T-cell (primary cell): ENCODE measurements around the gene PRSS56. TPM values are rescaled to one million over a fixed set of nuclear protein-coding genes. Genes with fewer than 3 reads are reported as not detected.
"Not testable (repeated sequence)": the region's sequence is repeated elsewhere in the genome, so short reads cannot be mapped to it uniquely, and the experiment has no call there.

ENCODE experiments used
- ATAC-seq, 4 experiments: fragments of 200-7000 bp in 3 of 4; fragments of 150-1000 bp in 1 of 4; cut with Tn5 transposase; replicated peaks in 1 of 4; 1 replicate in 3 of 4; 2 replicates in 1 of 4; pipeline ENCODE4 v1.10.0; 2021; ENCODE audit warnings: moderate library complexity in 3 of 4, mild to moderate bottlenecking in 2 of 4, moderate number of reproducible peaks in 1 of 4
- CTCF ChIA-PET, 2 donors: fragments of 300-600 bp; sonication (Branson Sonifier 250); formaldehyde crosslinking; loops; one replicate each; lab custom pipeline; 2022; ENCODE audit warnings: antibody characterized with exemption in 2 of 2; lab: Charles Lee
- POLR2A ChIA-PET, 2 donors: fragments of 300-600 bp; sonication (Branson Sonifier 250); formaldehyde crosslinking; loops; one replicate each; lab custom pipeline; 2022; ENCODE audit warnings: antibody characterized with exemption in 2 of 2; lab: Charles Lee
- DNase-seq, 35 experiments: peaks; one replicate each; pipeline versions ENCODE4 v3.0.0 to v3.0.0-alpha.2; 2013 to 2023
- H3K27ac ChIP-seq: one replicate; pipeline ENCODE4 v1.5.1; 2013; ENCODE audit warnings: low read length
- H3K27me3 ChIP-seq, 2 experiments: replicated peaks in 1 of 2; 1 replicate in 1 of 2; 2 replicates in 1 of 2; pipeline versions ENCODE4 v1.6.1 to v1.7.0; 2013; ENCODE audit warnings: low read length in 1 of 2, mixed read lengths in 1 of 2; ENCODE audit not compliant: control insufficient read depth in 2 of 2, insufficient read depth in 2 of 2; ENCODE audit errors: extremely low read depth in 1 of 2
- H3K36me3 ChIP-seq, 2 donors: 1 replicate in 1 of 2; 2 replicates in 1 of 2; pipeline versions ENCODE4 v1.6.1 to v1.7.0; 2013; ENCODE audit warnings: low read length in 1 of 2; ENCODE audit not compliant: control insufficient read depth in 2 of 2, insufficient read depth in 1 of 2; ENCODE audit errors: extremely low read depth in 1 of 2
- H3K4me1 ChIP-seq, 2 experiments: 1 replicate in 1 of 2; 2 replicates in 1 of 2; pipeline versions ENCODE4 v1.6.1 to v1.7.0; 2013; ENCODE audit warnings: low read length in 2 of 2, mixed read lengths in 1 of 2; ENCODE audit not compliant: insufficient read depth in 2 of 2, control insufficient read depth in 1 of 2; ENCODE audit errors: extremely low read depth in 1 of 2
- H3K4me3 ChIP-seq, 2 donors: 1 replicate in 1 of 2; 2 replicates in 1 of 2; pipeline versions ENCODE4 v1.5.1 to v1.7.0; 2013; ENCODE audit warnings: mild to moderate bottlenecking in 2 of 2, low read length in 1 of 2, moderate library complexity in 1 of 2; ENCODE audit not compliant: control insufficient read depth in 1 of 2; ENCODE audit errors: extremely low read depth in 1 of 2
- H3K9me3 ChIP-seq: 2 replicates; pipeline ENCODE4 v1.7.0; 2013
- H3K27ac Mint-ChIP-seq, 2 donors: one replicate each; pipeline ENCODE4 v1.8.0; 2020 to 2021; ENCODE audit warnings: mild to moderate bottlenecking in 2 of 2, mixed read lengths in 2 of 2
- H3K27me3 Mint-ChIP-seq, 2 donors: one replicate each; pipeline ENCODE4 v1.8.0; 2021 to 2022; ENCODE audit warnings: mixed read lengths in 2 of 2
- H3K36me3 Mint-ChIP-seq: one replicate; pipeline ENCODE4 v1.8.0; 2021; ENCODE audit warnings: mixed read lengths
- H3K4me1 Mint-ChIP-seq, 3 donors: one replicate each; pipeline ENCODE4 v1.8.0; 2020 to 2022; ENCODE audit warnings: mixed read lengths in 3 of 3, mild to moderate bottlenecking in 1 of 3
- H3K4me3 Mint-ChIP-seq, 3 donors: one replicate each; pipeline ENCODE4 v1.8.0; 2020 to 2022; ENCODE audit warnings: mild to moderate bottlenecking in 3 of 3, mixed read lengths in 3 of 3, moderate library complexity in 3 of 3
- H3K9me3 Mint-ChIP-seq, 3 donors: one replicate each; pipeline ENCODE4 v1.8.0; 2020 to 2022; ENCODE audit warnings: mixed read lengths in 3 of 3
- WGBS: methylation state at CpG from one replicate; pipeline ENCODE4 v1.1.5; 2013; ENCODE audit warnings: missing lambda C conversion rate; ENCODE audit not compliant: insufficient coverage; 5-methylcytosine and 5-hydroxymethylcytosine counted together
- total RNA-seq, 35 experiments: library from RNA in 6 of 35; stranded (reverse) in 6 of 35; fragments of 120-200 nt in 1 of 35; gene quantifications; one replicate each; pipeline versions ENCODE4 v1.2.1 to v1.2.4 and lab custom pipeline; 2013 to 2026

Gene PRSS56
- total RNA-seq, 5 donors from 2014 or later (not counting 1 experiment from before 2014, with no cell fraction given), result not detected

DNA sequence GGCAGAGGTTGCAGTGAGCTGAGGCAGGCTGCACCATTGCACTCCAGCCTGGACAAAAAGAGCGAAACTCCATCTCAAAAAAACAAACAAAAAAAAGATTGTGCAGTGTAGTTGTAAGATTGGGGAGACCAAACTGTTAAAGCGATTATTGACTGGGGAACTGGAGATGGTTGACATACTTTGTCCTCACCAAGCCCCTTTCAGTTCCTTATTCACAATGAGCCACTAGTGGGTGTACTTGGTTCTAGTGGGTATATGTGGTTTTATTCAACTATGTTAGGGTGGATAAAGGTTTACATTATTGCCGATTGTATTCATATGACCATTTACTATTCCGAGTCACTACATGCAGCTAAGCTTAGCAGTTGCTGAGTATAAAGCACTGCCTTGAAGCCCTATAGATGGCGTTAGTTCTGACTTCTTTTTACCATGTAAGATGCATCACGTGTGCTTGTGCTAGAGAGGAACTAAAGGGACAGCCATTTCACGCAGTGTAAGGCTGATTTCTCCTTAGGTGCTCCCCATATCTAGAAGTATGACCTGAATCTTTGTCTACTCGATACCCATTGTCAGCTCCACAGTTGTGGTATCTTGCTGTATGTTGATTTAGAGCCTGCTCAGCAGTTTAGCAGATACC, 42.4 kb downstream of the PRSS56 start:
- WGBS, result 100% methylated on average over 1 of the region's 8 CpGs
- POLR2A ChIA-PET, result no interaction called here
- no peaks in the 10 kb centered on the region for H3K4me1 ChIP-seq
- no peaks in the 10 kb centered on the region for H3K9me3 Mint-ChIP-seq
- peaks cover 69% of the 10 kb centered on the region for H3K36me3 Mint-ChIP-seq
- CTCF ChIA-PET, result interaction anchor here in 1 of 2 donors (0.7 kb wide), 1 partner anchor 279 kb away, joined by 4 read pairs; no protein-coding TSS in a partner anchor
- H3K27ac ChIP-seq, result no peak overlapping the region
- no peaks in the 10 kb centered on the region for H3K27me3 ChIP-seq
- H3K27me3 Mint-ChIP-seq, result no peaks in the 10 kb centered on the region
- peaks cover 11 to 84% of the 10 kb centered on the region in 2 donors for H3K36me3 ChIP-seq
- H3K4me3 Mint-ChIP-seq, result no peak overlapping the region
- no peaks in the 10 kb centered on the region for H3K9me3 ChIP-seq
- DNase-seq (no peak), ATAC-seq (no peak)
- peaks cover 0 to 2% (median 0%) of the 10 kb centered on the region in 3 donors for H3K4me1 Mint-ChIP-seq
- H3K4me3 ChIP-seq, result no peak overlapping the region
- no peak overlapping the region for H3K27ac Mint-ChIP-seq

DNA sequence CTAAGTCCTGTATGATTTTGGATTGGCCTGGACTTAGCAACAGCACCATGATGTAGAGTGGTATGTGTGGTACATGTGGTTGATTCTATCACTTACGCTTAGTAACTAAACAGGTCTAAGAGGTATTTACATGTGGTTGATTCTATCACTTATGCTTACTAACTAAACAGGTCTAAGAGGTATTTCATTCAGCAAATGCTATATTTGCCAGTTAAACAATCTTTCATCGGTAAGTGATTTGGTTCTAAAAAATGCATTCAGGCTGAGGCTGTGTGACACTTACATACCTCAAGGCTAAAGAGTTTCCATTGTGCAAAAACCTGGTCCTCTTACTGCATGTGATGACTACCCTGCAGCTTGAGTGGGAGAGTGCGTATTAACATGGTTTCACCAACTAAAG, 43.4 kb downstream of the PRSS56 start:
- no CpG with 5 or more reads among the region's 3 CpGs for WGBS
- Mint-ChIP-seq H3K27me3 (no peaks in the 10 kb centered on the region), H3K4me1 (peaks cover 0 to 2% (median 0%) of the 10 kb centered on the region in 3 donors), H3K9me3 (no peaks in the 10 kb centered on the region), H3K27ac (no peak overlapping the region), H3K4me3 (no peak overlapping the region), H3K36me3 (peaks cover 74% of the 10 kb centered on the region)
- H3K36me3 ChIP-seq, result peaks cover 9 to 86% of the 10 kb centered on the region in 2 donors
- DNase-seq (no peak), ATAC-seq (no peak)
- no peak overlapping the region for H3K4me3 ChIP-seq
- H3K4me1 ChIP-seq, result no peaks in the 10 kb centered on the region
- H3K9me3 ChIP-seq, result no peaks in the 10 kb centered on the region
- no peaks in the 10 kb centered on the region for H3K27me3 ChIP-seq
- POLR2A ChIA-PET, result interaction anchor here in 1 of 2 donors (0.7 kb wide), 1 partner anchor 1384 kb away, joined by 5 read pairs; no protein-coding TSS in a partner anchor
- CTCF ChIA-PET, result interaction anchor here in 1 of 2 donors (0.7 kb wide), 2 partner anchors 235 to 280 kb away, joined by 4 to 6 read pairs; no protein-coding TSS in a partner anchor
- H3K27ac ChIP-seq, result no peak overlapping the region

DNA sequence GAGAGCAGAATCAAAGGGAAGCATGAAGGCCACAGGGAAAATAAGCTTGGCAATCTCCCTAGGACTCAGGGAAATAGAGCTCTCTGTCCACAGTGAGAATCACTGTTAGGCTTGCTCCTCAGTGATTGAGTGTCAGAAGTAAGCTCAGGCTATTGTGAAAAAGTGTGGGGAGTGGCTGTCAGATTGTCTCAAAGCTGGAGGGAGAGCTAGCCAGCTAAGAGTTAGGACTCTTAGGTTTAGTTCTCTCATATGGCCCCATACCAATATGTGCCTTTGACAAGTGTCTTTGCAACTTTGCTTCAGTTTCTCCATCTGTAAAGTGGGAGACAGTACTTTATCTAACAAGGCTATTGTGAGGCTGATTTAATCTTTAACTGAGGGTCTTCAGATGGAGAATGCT, 47.5 kb downstream of the PRSS56 start:
- no peaks in the 10 kb centered on the region for H3K4me1 ChIP-seq
- H3K9me3 Mint-ChIP-seq, result no peaks in the 10 kb centered on the region
- no peak overlapping the region for H3K27ac Mint-ChIP-seq
- ChIA-PET POLR2A (no interaction called here), CTCF (interaction anchor here in 1 of 2 donors (1.1 kb wide), 1 partner anchor 50 kb away, joined by 3 read pairs; no protein-coding TSS in a partner anchor)
- no peaks in the 10 kb centered on the region for H3K4me1 Mint-ChIP-seq
- H3K36me3 ChIP-seq, result peaks cover 19 to 88% of the 10 kb centered on the region in 2 donors
- H3K4me3 Mint-ChIP-seq, result no peak overlapping the region
- ATAC-seq (no peak), DNase-seq (no peak)
- peaks cover 80% of the 10 kb centered on the region for H3K36me3 Mint-ChIP-seq
- H3K27me3 ChIP-seq, result no peaks in the 10 kb centered on the region
- H3K9me3 ChIP-seq, result no peaks in the 10 kb centered on the region
- no peak overlapping the region for H3K27ac ChIP-seq
- H3K27me3 Mint-ChIP-seq, result no peaks in the 10 kb centered on the region
- H3K4me3 ChIP-seq, result no peak overlapping the region

DNA sequence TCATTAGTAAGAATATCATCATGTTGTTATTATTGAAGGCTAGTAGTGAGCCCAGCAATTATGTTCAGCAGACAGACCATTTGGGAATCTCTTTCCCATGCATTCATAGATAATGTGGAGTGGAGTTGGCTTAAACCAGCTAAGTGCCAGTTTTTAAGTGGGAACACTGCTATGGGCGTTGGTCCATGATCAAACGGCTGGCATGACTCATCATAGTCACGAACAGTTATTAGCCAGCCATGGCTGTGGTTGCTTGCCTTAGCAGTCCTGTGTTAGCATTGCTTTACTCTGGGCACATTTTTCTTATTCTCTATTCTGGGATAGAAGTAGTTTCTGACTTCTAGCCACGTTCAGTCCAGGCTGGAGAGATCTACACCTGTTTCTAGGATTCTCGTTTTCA, 48.0 kb downstream of the PRSS56 start:
- ChIA-PET POLR2A (no interaction called here), CTCF (interaction anchor here in 1 of 2 donors (1.1 kb wide), 1 partner anchor 49 kb away, joined by 3 read pairs; no protein-coding TSS in a partner anchor)
- Mint-ChIP-seq H3K4me1 (no peaks in the 10 kb centered on the region), H3K9me3 (no peaks in the 10 kb centered on the region), H3K36me3 (peaks cover 76% of the 10 kb centered on the region), H3K4me3 (no peak overlapping the region), H3K27ac (no peak overlapping the region), H3K27me3 (no peaks in the 10 kb centered on the region)
- no CpG with 5 or more reads among the region's 5 CpGs for WGBS
- Histone ChIP-seq H3K4me1 (no peaks in the 10 kb centered on the region), H3K9me3 (no peaks in the 10 kb centered on the region), H3K4me3 (no peak overlapping the region), H3K27me3 (no peaks in the 10 kb centered on the region), H3K27ac (no peak overlapping the region), H3K36me3 (peaks cover 19 to 87% of the 10 kb centered on the region in 2 donors)
- DNase-seq (no peak), ATAC-seq (no peak)

DNA sequence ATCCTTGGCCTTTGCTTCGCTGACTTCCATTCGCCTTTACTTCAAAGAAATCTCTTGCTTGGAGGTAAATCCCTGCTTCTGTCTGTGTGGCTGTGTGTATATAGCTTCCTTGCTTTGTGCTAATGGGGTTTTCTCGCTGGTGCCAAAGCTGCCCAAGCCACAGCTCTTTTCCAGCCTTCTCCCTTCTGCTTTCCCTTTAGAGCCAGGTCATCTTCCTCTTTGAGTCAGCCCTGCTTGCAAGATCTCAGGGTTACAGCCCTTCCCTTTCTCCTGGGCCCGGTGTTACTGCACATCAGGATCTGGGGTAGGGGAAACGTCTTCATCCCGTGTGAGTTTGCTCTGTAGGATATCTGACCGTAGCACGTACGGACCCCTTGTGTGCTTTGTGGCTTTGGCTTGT, 49.4 kb downstream of the PRSS56 start:
- H3K27me3 ChIP-seq, result no peaks in the 10 kb centered on the region
- no peaks in the 10 kb centered on the region for H3K9me3 ChIP-seq
- Mint-ChIP-seq H3K36me3 (peaks cover 76% of the 10 kb centered on the region), H3K27ac (no peak overlapping the region), H3K4me3 (no peak overlapping the region), H3K4me1 (no peaks in the 10 kb centered on the region), H3K9me3 (no peaks in the 10 kb centered on the region), H3K27me3 (no peaks in the 10 kb centered on the region)
- H3K4me3 ChIP-seq, result no peak overlapping the region
- ATAC-seq, result no peak
- DNase-seq, result no peak
- no peak overlapping the region for H3K27ac ChIP-seq
- WGBS, result no CpG with 5 or more reads among the region's 9 CpGs
- H3K36me3 ChIP-seq, result peaks cover 19 to 82% of the 10 kb centered on the region in 2 donors
- H3K4me1 ChIP-seq, result no peaks in the 10 kb centered on the region
- ChIA-PET POLR2A (interaction anchor here in 1 of 2 donors (0.6 kb wide), 1 partner anchor 49 kb away, joined by 5 read pairs; no protein-coding TSS in a partner anchor), CTCF (no interaction called here)

DNA sequence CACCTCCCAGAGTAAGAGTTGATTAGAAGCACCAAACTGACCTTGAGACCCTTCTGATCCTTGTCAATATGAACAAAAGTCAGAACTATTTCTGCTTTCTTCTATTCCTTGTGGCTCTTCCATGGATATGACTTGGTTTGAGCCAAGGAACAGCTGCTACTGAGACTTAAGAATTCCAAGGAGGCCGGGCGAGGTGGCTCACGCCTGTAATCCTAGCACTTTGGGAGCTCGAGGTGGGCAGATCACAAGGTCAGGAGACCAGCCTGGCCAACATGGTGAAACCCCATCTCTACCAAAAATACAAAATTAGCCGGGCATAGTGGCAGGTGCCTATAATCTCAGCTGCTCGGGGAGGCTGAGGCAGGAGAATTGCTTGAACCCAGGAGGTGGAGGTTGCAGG, 50.3 kb downstream of the PRSS56 start:
- H3K4me3 Mint-ChIP-seq, H3K4me3 ChIP-seq, H3K27ac ChIP-seq, H3K9me3 Mint-ChIP-seq, H3K9me3 ChIP-seq, ATAC-seq, POLR2A ChIA-PET, DNase-seq, H3K4me1 ChIP-seq, H3K4me1 Mint-ChIP-seq, H3K27ac Mint-ChIP-seq, H3K27me3 Mint-ChIP-seq, H3K27me3 ChIP-seq: not testable (repeated sequence)
- CTCF ChIA-PET, result interaction anchor here in 1 of 2 donors (0.6 kb wide), 1 partner anchor 19 kb away, joined by 5 read pairs; no protein-coding TSS in a partner anchor
- peaks cover 76% of the 10 kb centered on the region for H3K36me3 Mint-ChIP-seq
- 100% methylated on average over 3 of the region's 6 CpGs for WGBS
- H3K36me3 ChIP-seq, result peaks cover 23 to 80% of the 10 kb centered on the region in 2 donors
